SK-MEL-5 (cell line): ENCODE data around the gene KLB. TPM values are rescaled to one million over a fixed set of nuclear protein-coding genes. Genes with fewer than 3 reads are reported as not detected.
"Not testable (repeated sequence)": the region's sequence is repeated elsewhere in the genome, so short reads cannot be mapped to it uniquely, and the experiment has no call there.

ENCODE experiments used
- DNase-seq: peaks from one replicate; pipeline ENCODE4 v3.0.0-alpha.2; 2016; ENCODE audit warnings: low read depth, low spot score
- in situ Hi-C: cut with HindIII; loops from 2 replicates; pipeline ENCODE4 v1.10.0; 2016; ENCODE audit warnings: low sequenced_read_pairs, high pct_unique_total_duplicates, low pct_unique_long_range_greater_than_20kb
- total RNA-seq: library from RNA; depleted of rRNA; stranded (reverse); fragments of >200 nt; shearing (Covaris generic); gene quantifications from 2 replicates; pipeline ENCODE4 v1.2.3, GENCODE V29; 2014

Gene KLB
- total RNA-seq, 1 experiment from 2014 or later = not detected

DNA sequence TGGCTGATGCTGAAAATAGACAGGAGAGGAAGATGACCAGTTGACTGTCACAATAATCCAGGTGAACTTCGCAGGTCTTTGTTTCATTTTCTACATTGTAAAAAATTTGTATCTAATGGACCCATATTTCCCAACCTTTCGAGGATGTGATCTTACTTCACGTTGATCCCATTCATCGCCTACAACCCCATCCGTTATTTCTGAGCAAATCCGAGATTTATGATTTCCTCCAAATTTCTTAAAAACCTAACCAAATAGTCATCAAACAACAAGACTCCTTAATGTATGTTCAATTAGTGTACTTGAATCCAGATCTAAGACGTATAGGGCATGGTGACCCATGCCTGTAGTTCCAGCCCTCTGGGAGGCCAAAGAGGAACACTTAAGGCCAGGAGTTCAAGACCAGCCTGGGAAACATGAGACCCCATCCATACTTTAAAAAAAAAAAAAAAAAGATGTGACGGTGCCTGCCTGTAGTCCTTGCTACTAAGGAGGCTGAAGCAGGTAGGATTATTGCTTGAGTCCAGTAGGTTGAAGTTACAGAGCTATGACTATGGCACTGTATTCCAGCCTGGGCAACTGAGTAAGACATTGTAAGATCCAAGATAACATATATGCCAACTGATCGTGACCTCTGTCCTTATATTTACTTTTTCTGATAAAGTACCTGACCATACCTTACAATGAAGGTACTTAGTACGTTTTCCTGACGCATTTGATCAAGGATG lies 46.3 kb downstream of the KLB start:
- DNase-seq = no peak
- in situ Hi-C loops = no loop called here

GRCh38 chr4:39453738-39454137 lies 47.0 kb downstream of the KLB start:
- DNase-seq = no peak
- in situ Hi-C loops = no loop called here

GRCh38 chr4:39455486-39455885 lies 48.8 kb downstream of the KLB start:
- no peak for DNase-seq
- in situ Hi-C loops = no loop called here

- in situ Hi-C loops = no loop called here
These were observed 50.4 kb downstream of the KLB start for GRCh38 chr4:39456946-39457763.

GRCh38 chr4:39458161-39458504 lies 51.4 kb downstream of the KLB start:
- in situ Hi-C loops = not testable (repeated sequence)

More at GRCh38 chr4:39456946-39457763, 50.4 kb downstream of the KLB start:
- no peak for DNase-seq

DNA sequence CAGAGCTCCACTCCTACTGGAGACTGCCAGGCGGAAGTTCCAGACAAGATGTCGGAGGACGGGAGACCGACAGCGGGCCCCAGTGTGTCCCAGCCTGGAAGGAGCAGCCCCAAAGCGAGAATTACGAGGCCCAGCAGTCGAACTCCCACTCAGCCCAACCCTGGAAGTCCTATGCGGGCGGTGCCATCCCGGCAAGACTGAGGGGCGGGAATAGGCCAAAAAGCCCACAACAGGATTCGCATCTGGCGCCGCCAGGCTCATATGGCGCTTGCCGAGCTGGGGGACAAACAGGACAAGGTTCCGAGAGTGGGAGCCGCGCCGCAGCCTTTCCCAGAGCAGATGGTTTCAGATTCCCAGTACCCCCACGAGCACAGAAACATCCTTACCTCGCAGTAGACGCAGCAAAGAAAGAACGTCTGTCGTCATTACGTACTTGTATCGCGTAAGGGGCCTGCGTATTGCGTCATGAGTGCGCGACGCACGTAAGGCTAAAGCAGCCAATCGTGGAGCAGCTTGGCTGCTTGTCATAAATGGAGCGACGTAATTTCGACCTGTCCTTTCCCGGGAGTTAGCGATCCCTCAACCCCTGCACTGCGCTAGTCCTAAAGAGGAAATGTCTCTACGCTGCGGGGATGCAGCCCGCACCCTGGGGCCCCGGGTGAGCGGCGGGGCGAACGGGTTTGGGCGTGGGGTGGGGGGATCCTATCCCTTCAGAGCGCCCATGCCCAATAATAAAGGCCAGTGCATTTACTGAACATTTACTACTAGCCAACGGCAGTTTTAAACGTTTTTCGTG lies 52.0 kb downstream of the KLB start, which contains the start of the genes LIAS and RPL9:
TSS of gene LIAS (plus strand) at position 552 of the 796 bp plus-strand sequence. CDS start at position 614, 62 bp downstream.
TSS of gene RPL9 (minus strand) at position 418 of the 796 bp plus-strand sequence. CDS start 483 bp downstream, outside the sequence.
- DNase-seq = peak; percentile 98
- in situ Hi-C loops = no loop called here

More at GRCh38 chr4:39458161-39458504, 51.4 kb downstream of the KLB start:
- DNase-seq = not testable (repeated sequence)

DNA sequence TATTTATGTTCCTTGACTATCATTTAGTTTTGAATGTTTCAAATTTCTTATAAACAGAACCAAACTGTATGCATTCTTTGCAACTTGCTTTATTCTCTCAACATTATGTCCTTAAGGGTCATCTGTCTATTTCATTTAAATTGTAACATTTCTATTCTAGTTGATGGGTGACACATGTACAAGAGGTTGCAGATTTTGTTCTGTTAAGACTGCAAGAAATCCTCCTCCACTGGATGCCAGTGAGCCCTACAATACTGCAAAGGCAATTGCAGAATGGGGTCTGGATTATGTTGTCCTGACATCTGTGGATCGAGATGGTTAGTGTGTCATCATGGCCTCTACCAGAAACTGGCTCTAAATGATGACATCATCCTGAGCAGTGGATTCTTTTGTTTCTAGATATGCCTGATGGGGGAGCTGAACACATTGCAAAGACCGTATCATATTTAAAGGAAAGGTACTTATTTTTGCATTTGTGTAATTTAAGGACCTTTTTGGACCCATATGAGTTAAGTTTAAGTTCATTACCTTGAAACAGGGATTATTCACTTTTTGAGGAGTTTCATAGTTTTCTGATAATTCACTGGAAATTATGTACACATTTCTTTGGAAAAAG lies 58.3 kb downstream of the KLB start:
- in situ Hi-C loops = no loop called here
- DNase-seq = peak; percentile 91

GRCh38 chr4:39466747-39467146 lies 60.0 kb downstream of the KLB start:
- no peak for DNase-seq
- in situ Hi-C loops = no loop called here

GRCh38 chr4:39467464-39467863 lies 60.7 kb downstream of the KLB start:
- DNase-seq = no peak
- in situ Hi-C loops = no loop called here

GRCh38 chr4:39469429-39470077 lies 62.8 kb downstream of the KLB start:
- DNase-seq = peak; percentile 92
- in situ Hi-C loops = no loop called here

DNA sequence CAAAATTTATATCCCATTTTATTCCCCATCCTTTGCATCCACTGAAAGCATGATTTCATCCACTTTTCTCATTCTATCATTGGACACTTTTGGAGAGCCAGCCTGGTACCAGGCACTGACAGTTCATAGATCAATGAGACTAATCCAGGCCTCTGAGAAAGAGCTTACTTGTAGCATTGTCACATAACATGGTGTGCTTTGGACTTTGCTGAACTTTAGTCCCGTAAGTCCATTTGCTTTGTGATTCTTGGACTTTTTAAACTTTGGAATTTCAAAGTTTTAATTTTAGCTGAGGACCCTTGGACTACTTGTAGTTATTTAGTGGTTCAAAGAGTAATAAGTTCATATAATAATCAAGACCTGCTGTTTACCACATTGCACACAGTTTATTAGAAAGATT lies 63.7 kb downstream of the KLB start:
- in situ Hi-C loops = no loop called here
- DNase-seq = no peak

- in situ Hi-C loops = no loop called here
- DNase-seq = no peak
These were observed 65.7 kb downstream of the KLB start for GRCh38 chr4:39472396-39472795.

- DNase-seq = no peak
- in situ Hi-C loops = no loop called here
These were observed 69.6 kb downstream of the KLB start for GRCh38 chr4:39476187-39476895.

DNA sequence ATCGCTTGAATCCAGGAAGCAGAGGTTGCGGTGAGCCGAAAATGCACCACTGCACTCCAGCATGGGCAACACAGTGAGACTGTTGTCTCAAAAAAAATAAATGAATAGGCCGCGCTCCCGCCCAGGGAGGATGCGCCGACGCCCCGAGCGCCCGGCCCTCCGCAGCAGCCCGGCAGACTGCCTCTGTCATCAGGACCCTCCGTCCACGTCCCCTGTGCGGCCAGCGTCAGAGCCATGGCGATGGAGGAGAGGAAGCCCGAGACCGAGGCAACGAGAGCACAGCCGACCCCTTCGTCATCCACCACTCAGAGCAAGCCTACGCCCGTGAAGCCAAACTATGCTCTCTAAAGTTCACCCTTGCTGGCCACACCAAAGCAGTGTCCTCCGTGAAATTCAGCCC lies 73.5 kb downstream of the KLB start:
- in situ Hi-C loops = no loop called here
- DNase-seq = no peak

- in situ Hi-C loops = no loop called here
- DNase-seq = no peak
These were observed 74.4 kb downstream of the KLB start for GRCh38 chr4:39480902-39481695.
